Activated gamma-delta T cell treated with anti-CD3 and anti-CD28 coated beads, Interleukin-2, amount 50 U/mL, for 16 hours (primary cell): ENCODE results near the gene TMEM143.

ENCODE experiments used
- DNase-seq: peaks from one replicate; pipeline ENCODE4 v3.0.0-alpha.2; 2020; ENCODE audit warnings: low read depth

Gene TMEM143

DNA sequence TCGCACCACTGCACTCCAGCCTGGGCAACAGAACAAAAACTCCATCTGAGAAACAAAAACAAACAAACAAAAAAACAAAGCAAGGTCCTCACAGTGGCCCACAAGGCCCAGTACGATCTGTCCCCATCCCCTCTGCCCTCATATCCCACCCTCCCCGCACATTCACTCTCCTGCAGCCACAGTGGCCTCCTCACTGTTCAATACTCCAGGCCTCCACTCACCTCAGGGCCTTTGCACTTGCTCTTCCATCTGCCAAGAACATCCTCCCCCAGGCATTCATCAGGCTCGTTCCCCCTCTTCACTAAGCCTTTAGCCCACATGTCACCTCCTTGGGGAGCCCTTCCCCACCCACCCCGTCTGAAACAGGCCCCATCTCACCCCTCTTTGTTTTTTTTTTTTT lies 4.6 kb downstream of the TMEM143 start:
- DNase-seq: no peak

DNA sequence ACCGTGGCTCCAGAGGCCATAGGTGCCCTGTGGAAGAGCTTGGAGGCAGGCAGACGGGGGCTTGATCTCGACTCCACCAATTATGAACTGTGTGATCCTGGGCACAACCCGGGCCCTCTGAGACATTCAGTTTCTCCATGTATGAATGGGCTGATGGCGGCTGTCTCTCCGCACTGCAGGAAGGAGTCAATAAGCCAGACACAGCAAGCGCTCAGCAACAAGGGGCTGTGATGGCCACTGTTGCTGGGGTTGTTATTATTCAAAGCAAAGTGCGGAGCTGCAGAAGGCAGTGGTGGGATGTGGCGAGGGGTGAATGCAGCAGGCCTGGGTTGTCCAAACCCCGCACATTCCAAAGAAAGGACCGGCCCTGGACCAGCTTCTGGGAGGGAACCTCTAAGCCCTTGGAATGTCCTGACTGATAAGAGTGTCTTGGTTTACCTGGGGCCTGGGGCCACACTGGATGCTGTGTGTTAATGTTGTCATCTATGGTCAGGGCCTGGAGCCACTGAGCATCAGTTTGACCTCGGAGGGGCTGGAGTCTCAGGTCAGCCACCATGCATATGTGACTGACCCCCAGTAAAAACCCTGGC lies 8.3 kb downstream of the TMEM143 start:
- no peak for DNase-seq

DNA sequence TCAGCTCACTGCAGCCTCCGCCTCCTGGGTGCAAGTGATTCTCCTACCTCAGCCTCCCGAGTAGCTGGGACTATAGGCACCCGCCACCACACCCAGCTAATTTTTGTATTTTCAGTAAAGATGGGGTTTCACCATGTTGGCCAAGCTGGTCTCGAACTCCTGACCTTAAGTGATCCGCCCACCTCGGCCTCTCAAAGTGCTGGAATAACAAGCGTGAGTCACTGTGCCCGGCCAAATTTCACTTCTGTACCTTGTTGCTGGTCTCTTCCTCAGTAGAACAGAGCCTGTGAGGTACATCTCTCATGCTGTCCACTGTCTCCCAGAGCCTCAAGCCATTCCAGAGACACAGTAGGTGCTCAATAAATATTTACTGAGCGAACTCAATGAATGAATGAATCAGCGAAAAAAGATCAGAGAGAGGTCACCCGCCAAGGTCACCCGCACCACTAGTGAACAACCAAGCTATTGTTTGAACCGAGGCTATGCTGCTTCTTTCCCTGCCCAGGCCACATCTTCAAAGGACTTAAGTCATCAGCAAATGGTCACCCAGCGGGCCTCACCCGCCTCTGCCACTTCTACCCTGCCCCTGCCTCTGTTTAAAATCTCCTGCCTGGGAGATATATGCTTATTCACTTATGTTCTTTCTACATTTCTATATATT lies 9.3 kb downstream of the TMEM143 start:
- DNase-seq: no peak

DNA sequence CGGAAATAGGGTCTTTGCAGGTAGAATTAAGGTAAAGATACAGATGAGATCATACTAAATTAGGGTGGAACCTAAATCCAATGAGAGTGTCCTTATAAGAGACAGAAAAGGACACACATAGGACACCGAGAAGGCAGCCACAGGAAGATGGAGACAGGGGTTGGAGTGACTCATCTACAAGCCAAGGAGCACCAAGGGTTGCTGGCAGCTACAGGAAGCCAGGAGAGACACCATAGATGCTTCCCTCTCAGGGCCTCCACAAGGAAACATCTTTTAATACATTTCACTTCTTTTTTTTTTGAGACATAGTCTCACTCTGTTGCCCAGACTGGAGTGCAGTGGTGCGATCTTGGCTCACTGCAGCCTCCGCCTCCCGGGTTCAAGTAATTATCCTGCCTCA lies 10.1 kb downstream of the TMEM143 start:
- DNase-seq: no peak

DNA sequence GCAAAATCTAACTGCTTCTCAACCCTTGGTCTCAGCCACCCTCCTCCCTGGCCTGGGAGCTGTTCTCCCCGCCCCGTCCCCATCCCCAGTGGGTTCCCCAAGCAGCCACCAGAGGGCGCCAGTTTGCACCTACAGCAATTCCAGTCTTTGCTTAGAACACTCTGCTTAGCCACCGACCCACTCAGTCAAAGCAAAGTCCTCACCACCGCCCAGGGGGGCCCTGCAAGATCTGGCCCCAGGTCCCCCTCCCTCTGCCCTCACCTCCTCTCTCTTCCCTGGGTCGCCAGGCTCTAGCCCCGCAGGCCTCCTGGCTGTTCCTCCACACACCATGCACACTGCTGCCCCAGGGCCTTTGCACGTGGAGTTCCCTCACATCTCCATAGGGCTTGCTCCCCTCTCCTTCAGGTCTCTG lies 12.4 kb downstream of the TMEM143 start:
- peak; percentile 75 for DNase-seq

DNA sequence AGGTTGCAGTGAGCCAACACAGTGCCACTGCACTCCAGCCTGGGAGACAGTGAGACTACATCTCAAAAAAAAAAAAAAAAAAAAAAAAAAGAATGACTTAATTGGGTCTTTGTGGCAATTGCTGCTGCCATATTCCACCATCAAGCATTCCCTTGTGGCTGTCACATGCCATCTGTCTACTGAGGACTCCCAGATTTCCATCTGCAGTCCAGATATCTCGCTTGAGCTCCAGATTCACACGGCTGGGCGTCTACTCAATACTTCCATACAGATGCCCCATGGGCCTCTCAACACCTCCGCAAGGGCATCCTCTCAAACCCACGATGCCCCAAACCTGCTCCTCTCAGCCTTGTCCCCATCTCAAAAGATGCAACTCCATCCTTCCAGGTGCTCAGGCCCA lies 12.9 kb downstream of the TMEM143 start:
- no peak for DNase-seq

DNA sequence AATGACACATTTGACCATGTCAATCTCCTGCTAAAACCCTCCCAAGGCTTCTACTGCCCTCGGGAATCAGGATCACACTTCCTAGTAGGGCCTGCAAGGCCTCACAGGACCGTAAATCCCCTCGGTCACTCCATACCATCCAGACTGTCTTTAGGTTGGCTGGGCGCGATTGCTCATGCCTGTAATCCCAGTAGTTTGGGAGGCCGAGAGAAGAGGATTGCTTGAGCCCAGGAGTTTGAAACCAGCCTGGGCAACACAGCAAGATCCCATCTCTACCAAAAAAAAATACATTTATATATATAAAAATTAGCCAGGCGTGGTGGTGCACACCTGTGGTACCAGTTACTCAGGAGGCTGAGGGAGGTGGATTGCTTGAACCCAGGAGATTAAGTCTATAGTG lies 15.0 kb downstream of the TMEM143 start:
- DNase-seq: no peak

DNA sequence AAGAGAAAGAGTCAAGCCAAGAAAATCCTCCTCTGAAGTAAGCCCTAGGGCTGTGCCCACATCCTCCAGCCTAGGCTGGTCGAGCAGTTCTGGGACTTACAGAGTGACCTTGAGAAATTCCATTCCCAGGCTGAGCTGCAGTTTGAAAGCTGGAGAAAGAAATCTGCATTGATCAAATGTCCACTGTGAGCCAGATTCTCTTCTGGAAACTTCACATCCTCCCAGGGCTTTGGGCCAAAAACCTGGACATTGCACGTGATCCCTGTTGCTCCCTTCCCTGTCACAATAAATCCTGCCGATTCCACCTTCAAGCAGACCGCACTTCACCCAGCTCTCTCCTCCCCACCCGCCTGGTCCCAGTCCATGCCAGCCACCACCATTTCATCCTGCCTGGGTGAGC lies 15.7 kb downstream of the TMEM143 start:
- DNase-seq: no peak

DNA sequence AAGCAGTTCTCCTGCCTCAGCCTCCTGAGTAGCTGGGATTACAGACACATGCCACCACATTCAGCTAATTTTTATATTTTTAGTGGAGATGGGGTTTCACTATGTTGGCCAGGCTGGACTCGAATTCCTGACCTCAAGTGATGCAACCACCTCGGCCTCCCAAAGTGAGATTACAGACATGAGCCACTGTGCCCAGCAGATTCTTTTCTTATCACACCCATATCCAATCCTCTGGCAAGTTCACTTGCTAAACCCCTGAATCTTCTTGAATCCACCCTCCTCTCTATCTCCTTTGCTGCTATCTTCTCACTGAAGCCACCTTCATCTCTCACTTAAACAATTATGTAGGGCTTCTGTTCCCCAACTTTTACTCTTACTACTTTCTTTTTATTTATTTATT lies 17.5 kb downstream of the TMEM143 start:
- DNase-seq: no peak

DNA sequence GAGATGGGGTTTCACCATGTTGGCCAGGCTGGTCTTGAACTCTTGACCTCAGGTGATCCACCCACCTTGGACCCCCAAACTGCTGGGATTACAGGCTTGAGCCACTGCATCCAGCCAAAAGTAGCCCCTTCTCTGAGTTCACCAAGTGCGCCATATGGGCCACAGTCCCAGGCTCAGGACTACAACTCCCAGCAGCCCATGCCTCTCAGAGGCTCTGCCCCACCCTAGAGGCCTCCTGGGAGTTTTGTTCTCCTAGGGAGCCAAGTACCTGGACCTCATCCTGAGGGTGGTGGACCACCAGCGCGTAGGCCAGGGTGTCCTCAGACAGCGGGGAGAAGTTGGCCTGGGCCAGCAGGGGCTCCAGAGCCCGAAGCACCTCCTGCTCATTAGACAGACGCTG lies 18.8 kb downstream of the TMEM143 start:
- no peak for DNase-seq

DNA sequence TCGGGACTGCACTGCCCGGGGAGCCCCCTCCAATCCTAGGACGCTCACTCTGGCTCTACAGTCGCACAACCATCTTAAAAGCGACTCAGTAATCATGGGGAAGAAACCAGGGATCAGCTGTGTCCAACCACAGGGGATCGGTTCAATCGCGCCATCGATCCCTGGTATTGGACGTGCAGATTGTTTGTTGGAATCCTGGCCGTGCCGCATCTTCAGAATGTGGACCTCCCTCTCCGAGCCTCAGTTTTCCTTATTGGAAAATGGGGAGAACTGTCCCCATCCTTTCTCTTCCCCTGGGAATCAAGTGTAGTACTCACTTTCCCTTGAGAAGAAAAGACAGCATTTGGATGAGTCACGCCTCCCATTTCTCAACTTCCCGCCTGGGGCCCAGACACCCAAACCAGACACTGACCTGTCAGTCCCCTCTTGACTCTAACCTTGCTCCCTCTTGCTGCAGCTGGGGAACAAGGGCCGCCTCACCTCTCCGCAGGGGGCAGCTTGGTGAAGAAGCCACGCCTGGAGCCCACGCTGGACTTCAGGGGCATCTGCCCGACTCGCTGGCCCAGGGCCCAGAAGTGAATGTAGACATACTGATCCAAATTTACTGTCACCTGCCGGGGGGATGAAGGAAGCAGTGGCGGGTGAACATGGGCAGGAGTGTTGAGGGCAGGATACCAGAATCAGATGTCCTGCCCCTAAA lies 20.7 kb downstream of the TMEM143 start:
- DNase-seq: no peak

DNA sequence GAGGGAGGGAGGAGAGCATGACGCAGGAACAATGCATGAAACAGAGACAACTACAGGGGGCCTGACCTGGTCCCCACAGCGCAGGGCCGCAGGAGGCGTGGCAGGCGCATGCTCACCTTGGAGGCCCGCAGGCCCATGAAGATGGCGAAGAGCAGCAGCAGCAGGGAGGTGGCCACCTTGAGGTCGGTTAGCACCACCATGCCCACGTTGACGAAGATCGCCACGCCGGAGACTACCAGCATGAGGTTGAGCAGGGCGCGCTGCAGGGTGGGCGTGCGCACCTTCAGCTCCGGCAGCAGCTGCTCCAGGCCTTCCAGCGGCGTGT lies 21.4 kb downstream of the TMEM143 start:
- no peak for DNase-seq

DNA sequence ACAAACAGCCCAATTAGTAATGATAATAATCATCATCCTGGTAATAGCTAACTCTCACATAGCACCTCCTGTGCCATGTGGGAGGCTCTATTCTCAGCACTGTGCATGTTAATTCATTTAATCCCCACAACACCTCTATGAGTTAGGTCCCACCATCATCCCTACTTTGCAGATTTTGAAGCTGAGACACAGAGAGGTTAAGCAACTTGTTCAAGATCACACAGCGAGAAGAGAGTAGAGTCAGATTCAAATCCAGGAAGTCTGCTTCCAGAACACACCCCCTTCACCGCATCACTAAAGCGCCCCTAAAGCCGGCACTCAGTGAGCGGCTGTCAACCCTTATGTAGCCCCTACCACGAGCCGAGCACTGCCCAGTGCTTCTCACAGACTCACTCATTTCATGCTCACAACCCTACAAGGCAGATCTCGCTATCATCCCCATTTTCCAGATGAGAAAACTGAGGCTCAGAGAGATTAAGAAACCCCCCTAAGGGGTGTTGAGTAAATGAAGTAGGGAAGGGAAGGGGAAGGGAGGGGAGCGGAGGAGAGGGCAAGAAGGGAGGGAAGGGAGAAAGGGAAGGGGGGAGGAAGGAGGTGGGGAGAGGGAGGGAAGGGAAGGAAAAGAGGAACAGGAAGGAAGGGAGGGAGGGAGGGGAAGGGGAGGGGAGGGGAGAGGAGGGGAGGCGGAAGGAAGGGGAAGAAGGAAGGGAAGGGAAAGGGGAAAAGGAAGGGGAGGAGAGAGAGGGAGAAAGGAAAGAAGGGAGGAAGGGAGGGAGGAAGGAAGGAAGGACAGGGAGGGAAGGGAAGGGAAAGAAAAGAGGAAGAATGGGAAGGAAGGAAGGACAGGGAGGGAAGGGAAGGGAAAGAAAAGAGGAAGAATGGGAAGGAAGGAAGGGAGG lies 22.0 kb downstream of the TMEM143 start:
- DNase-seq: no peak

DNA sequence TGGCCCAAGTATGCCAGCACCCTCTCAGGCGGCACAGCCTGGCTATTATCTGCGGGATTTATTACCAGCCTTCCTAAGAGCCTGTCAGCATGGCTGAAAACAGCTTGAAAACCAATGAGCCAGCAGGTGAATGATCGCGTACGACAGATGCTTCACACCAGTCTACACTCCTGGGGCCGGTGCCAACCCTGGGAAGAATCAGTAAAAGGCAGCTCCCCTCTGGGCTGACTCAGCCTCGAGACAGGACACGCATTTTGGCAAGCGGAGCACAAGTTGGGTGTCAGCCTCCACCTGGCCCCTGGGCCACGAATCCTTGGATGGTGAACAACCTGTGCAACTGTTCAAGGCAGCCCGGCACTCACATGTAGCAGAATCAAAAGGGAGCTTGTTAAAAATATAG lies 22.7 kb downstream of the TMEM143 start:
- DNase-seq: no peak

DNA sequence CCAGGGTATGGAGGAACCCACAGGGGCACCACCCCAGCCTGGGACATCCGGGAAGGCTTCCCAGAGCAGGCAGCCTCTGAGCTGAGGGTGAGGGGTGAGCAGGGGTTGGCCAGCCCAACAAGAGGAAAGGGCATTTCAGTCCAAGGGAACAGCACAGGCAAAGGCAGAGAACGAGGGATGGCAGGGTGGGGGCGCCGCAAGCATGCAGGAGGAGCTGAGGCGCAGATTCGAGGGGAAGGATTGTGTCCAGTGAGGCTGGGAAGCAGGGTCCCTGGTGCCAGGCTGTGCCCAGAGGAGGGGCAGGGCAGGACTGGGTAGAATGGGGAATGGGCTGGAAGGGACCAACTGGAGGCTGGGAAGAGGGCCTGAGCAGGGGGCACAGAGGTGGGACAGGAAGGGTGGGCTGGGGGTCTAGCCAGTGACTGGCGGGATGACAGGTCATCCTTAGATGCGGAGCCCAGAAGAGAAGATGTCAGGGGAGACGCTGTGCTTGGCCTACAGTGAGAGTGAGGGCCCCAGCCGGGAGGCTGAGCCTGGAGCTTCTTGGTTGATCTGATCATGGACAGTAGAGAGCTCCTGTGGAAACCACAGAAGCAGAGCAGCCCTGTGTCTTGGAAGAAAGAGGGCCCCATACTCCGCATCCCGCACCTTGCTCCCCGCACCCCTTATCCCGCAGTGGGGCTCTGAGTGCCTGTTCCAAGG lies 24.8 kb downstream of the TMEM143 start:
- DNase-seq: no peak

DNA sequence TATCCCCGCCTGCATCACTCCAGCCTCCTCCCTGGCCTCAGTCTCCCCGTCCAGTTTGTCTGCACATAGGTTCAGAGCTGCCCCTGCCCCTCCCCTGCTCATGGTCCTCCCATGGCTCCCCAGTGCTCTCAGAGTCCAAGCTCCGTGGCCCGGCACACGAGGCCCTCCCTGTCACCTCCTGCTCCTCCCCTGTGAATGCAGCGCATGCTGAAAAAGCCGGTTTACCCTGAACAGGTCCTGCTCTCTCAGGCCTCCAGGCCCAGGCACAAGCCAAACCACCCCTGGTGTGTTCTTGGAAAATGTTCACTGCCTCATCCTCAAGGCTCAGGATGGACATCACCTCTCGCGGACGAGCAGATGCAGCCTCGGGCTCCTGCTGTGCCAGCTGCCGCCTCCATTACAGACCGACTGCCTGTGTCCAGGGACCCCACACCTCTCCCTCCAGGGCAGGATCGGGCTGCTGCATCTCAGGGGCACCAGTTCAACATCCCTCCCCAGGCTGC lies 25.4 kb downstream of the TMEM143 start:
- no peak for DNase-seq

DNA sequence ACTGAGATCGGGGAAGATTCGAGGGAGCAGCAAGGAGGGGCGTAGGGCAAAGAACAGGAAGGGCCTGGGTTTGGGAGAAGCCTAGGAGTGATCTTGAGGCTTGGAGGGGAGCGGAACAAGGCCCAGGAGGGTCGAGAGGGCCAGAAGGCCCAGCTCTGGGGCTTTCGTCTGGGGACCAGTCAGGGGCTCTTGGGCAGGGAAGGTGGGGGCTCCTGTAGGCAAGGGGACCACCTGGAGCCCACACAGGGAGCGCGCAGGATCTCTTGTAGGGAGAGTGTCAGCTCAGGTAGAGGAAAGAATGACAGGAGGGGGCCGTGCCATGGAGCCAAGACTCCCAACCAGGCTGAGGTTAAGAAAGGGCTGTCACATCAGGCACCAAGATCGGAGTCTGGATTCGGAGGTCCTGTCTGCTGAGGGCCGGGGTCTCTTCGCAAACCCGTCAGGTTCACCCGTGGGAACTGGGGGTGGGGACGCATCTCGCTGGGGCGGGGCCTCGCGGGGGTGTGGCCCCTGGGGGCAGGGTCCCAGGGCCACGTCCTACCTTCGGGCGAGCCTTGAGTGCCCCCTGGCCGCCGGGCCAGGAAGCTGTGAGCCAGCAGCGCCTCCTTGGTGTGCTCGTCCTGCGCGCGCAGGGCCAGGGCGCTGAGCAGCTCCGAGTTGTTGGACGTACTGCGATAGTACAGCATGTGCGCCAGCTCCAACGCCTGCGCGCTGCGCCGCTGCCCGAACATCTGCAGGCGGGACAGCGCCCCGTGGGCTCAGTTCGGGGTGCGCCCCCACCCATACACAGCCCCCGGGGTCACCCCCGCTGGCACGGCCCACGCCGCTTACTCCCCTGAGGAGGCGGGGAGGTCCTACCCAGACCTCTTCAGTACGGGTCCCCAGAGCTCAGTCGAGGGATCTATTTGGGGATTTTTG lies 30.0 kb downstream of the TMEM143 start:
- DNase-seq: peak; percentile 87

DNA sequence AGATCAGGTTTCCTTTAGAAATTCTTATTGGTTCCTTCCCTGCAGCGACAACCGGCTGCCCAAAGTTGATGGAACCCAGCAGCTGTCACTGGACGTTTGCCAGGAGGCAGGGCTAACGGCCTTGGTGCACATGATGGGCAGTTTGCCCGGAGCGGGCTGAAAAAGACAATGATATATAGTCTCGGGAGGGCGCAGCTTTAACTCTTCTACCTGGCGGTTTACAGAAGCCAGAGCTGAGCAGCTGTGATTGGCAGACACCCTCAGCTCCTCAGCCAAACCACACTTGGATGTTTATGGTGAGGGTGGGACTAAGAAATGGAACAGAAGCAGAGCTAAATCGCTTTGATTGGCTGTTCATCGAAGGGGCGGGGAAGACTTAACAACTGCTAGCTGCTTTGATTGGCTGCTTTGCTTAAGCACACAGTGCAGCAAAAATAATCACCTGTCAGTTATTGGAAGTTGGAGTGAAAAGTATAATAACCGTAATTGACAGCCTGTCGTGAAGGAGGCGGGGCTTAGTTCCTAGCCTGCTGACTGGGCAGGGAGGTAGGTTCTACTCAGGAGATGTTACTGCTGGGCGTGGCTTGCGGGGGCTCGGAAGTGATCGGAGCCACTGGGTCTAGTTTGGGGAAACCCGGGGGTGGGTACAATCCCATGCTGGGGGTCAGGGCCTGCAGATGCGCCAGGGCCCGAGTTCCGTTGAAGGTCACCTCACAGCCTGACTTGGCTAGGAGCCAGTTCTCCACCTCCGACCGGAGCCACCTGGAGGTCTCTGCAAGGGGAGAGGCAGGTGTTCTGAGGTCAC lies 30.9 kb downstream of the TMEM143 start:
- peak; percentile 83 for DNase-seq

DNA sequence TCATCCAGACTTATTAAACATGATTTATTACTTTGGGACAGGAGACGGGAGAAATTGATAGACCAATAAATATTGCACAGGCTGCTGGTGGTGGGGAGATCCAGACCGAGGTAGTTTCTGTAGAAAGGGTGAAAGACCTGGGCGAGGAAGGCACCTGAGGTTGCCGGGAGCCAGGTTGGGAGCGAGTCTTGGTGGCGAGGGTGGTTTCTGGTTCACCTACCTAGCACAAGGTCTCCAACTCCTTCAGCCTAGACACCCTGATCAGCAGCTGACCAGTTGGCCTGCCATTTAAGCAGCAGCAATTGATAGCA lies 31.4 kb downstream of the TMEM143 start:
- DNase-seq: no peak

DNA sequence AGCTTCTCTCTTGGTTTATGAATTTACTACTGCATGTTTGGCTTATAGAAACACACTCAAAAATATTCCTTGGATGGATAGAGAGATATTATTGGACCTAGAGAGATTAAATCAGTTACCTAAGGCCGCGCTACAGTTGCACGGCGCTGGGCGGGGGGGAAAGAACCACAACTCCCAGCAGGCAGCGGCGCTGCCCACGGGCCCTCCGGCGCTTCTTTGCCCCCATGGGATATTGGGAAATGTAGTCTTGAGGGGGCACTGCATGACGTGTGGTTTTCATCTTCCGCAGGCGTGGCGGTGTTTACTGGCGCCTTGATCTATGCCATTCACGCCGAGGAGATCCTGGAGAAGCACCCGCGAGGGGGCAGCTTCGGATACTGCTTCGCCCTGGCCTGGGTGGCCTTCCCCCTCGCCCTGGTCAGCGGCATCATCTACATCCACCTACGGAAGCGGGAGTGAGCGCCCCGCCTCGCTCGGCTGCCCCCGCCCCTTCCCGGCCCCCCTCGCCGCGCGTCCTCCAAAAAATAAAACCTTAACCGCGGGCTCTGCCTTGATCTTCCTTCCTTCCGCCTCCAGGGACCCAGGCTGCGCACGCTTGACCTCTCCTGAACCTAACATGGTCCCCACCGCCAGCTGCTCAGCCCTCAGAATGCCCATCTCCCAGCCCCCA lies 33.6 kb downstream of the TMEM143 start:
- peak; percentile 77 for DNase-seq
